Neural cell (in vitro differentiated cells): Measurements from ENCODE around the gene MAPK8IP3.

Source experiments
- EZH2 ChIP-seq: fragments of 200-600, 300-800 bp; shearing (Covaris generic), sonication (generic); IDR thresholded peaks from 2 replicates; pipeline ENCODE4 v1.6.1; 2014; ENCODE audit warnings: antibody characterized with exemption, low read length, borderline replicate concordance, mild to moderate bottlenecking; ENCODE audit not compliant: insufficient read depth, poor library complexity, severe bottlenecking
- POLR2AphosphoS5 ChIP-seq: IDR thresholded peaks from 2 replicates; pipeline ENCODE4 v1.6.1; 2012
- TAF1 ChIP-seq: IDR thresholded peaks from 2 replicates; pipeline ENCODE4 v1.6.1; 2012; ENCODE audit warnings: low read depth
- TF ChIP-seq, protein P1 (sequence below): fragments of 450-650 bp; IDR thresholded peaks from 2 replicates; pipeline ENCODE4 v1.5.1; 2014; ENCODE audit warnings: antibody characterized with exemption, mild to moderate bottlenecking, moderate library complexity; ENCODE audit not compliant: poor library complexity, severe bottlenecking
- TF ChIP-seq, protein P2 (sequence below): IDR thresholded peaks from 2 replicates; pipeline ENCODE4 v1.6.1; 2012; ENCODE audit warnings: borderline replicate concordance

DNA sequence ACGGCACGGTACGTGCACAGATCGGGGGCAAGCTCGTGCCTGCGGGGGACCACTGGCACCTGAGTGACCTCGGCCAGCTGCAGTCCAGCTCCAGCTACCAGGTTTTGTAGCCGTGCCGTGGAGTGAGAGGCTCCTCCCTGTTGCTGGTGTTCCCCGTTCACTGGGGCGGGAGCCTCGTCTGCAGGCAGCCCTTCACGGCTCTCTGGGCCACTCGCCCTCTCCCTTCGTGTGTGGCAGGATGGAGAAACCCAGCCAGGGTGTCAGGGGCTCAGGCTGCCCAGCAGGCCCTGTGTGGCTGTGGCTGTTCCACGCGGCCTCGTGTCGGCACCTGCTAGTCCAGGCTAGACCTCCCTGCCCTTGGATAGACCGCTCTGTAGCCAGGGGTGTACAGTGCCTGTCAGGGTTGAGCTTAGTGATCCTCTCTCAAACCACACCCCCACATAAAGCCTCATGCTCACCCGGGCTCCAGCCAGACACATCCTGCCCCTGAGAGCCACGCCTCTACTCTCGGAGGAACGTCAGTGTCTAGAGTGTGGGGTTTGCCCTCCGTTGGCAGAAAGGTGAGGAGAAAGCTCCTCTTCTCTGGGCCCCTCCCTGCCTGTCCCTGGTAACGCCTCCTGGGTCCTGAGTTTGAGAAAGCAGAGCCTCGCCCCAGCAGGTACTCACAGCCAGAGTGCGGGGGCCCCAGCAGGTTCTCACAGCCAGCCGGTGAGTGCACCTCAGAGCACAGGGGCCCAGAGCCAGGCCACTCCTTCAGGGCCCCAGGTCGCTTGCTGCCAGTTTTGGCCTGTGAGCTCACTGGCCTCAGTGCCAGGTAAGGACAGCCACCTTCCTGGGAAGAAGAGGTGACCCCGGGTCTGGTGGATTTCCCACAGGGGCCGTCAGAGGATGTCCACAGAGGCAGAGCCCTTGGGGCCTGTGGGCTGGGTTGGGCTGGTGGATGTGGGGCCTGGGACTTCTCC is 37.7 kb downstream of the MAPK8IP3 start:
- TF ChIP-seq TAF1 (no peak), EZH2 (no peak), POLR2AphosphoS5 (no peak)
- TF ChIP-seq, protein P1, sequence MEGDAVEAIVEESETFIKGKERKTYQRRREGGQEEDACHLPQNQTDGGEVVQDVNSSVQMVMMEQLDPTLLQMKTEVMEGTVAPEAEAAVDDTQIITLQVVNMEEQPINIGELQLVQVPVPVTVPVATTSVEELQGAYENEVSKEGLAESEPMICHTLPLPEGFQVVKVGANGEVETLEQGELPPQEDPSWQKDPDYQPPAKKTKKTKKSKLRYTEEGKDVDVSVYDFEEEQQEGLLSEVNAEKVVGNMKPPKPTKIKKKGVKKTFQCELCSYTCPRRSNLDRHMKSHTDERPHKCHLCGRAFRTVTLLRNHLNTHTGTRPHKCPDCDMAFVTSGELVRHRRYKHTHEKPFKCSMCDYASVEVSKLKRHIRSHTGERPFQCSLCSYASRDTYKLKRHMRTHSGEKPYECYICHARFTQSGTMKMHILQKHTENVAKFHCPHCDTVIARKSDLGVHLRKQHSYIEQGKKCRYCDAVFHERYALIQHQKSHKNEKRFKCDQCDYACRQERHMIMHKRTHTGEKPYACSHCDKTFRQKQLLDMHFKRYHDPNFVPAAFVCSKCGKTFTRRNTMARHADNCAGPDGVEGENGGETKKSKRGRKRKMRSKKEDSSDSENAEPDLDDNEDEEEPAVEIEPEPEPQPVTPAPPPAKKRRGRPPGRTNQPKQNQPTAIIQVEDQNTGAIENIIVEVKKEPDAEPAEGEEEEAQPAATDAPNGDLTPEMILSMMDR: no peak
- TF ChIP-seq, protein P2, sequence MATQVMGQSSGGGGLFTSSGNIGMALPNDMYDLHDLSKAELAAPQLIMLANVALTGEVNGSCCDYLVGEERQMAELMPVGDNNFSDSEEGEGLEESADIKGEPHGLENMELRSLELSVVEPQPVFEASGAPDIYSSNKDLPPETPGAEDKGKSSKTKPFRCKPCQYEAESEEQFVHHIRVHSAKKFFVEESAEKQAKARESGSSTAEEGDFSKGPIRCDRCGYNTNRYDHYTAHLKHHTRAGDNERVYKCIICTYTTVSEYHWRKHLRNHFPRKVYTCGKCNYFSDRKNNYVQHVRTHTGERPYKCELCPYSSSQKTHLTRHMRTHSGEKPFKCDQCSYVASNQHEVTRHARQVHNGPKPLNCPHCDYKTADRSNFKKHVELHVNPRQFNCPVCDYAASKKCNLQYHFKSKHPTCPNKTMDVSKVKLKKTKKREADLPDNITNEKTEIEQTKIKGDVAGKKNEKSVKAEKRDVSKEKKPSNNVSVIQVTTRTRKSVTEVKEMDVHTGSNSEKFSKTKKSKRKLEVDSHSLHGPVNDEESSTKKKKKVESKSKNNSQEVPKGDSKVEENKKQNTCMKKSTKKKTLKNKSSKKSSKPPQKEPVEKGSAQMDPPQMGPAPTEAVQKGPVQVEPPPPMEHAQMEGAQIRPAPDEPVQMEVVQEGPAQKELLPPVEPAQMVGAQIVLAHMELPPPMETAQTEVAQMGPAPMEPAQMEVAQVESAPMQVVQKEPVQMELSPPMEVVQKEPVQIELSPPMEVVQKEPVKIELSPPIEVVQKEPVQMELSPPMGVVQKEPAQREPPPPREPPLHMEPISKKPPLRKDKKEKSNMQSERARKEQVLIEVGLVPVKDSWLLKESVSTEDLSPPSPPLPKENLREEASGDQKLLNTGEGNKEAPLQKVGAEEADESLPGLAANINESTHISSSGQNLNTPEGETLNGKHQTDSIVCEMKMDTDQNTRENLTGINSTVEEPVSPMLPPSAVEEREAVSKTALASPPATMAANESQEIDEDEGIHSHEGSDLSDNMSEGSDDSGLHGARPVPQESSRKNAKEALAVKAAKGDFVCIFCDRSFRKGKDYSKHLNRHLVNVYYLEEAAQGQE: no peak
